Common myeloid progenitor, CD34-positive (primary cell): ENCODE results near the gene LARP1.

Experiments used
- CTCF ChIA-PET: fragments of 350-600 bp; sonication (Branson Sonifier 250); formaldehyde crosslinking; loops from one replicate; lab custom pipeline; 2021; ENCODE audit warnings: antibody characterized with exemption; lab: Charles Lee
- POLR2A ChIA-PET: fragments of 350-600 bp; sonication (Branson Sonifier 250); formaldehyde crosslinking; loops from one replicate; lab custom pipeline; 2021; ENCODE audit warnings: antibody characterized with exemption; lab: Charles Lee
- DNase-seq, 3 donors: peaks; one replicate each; pipeline versions ENCODE4 v3.0.0 to v3.0.0-alpha.2; 2013
- H3K27ac ChIP-seq, 2 experiments: 1 replicate in 1 of 2; 2 replicates in 1 of 2; pipeline ENCODE4 v1.7.0; 2013; ENCODE audit warnings: inconsistent platforms in 2 of 2, low read length in 2 of 2, mild to moderate bottlenecking in 2 of 2, low read depth in 1 of 2, moderate library complexity in 1 of 2; ENCODE audit not compliant: severe bottlenecking in 2 of 2, insufficient read depth in 1 of 2, poor library complexity in 1 of 2
- H3K27me3 ChIP-seq, 5 experiments: replicated peaks in 2 of 5; 1 replicate in 3 of 5; 2 replicates in 2 of 5; pipeline versions ENCODE4 v1.6.1 to v1.7.0; 2013; ENCODE audit warnings: low read length in 4 of 5, mild to moderate bottlenecking in 2 of 5, moderate library complexity in 2 of 5, inconsistent platforms in 1 of 5; ENCODE audit not compliant: insufficient read depth in 5 of 5, control insufficient read depth in 4 of 5
- H3K36me3 ChIP-seq, 4 experiments: 1 replicate in 2 of 4; 2 replicates in 2 of 4; pipeline versions ENCODE4 v1.6.1 to v1.7.0; 2013; ENCODE audit warnings: low read length in 3 of 4, control low read depth in 1 of 4, mild to moderate bottlenecking in 1 of 4; ENCODE audit not compliant: control insufficient read depth in 4 of 4, insufficient read depth in 4 of 4
- H3K4me1 ChIP-seq, 4 experiments: 1 replicate in 3 of 4; 2 replicates in 1 of 4; pipeline versions ENCODE4 v1.6.1 to v1.7.1; 2013; ENCODE audit warnings: low read length in 3 of 4, mild to moderate bottlenecking in 3 of 4, control low read depth in 1 of 4, inconsistent platforms in 1 of 4, moderate library complexity in 1 of 4; ENCODE audit not compliant: control insufficient read depth in 4 of 4, insufficient read depth in 4 of 4; ENCODE audit errors: control extremely low read depth in 1 of 4
- H3K4me3 ChIP-seq, 7 experiments: 1 replicate in 4 of 7; 2 replicates in 3 of 7; pipeline versions ENCODE4 v1.5.1 to v1.7.0; 2013; ENCODE audit warnings: mild to moderate bottlenecking in 7 of 7, low read length in 6 of 7, moderate library complexity in 6 of 7, inconsistent platforms in 2 of 7, low read depth in 2 of 7, control low read depth in 1 of 7; ENCODE audit not compliant: insufficient read depth in 4 of 7, control insufficient read depth in 1 of 7; ENCODE audit errors: extremely low read depth in 1 of 7
- H3K9me3 ChIP-seq, 5 experiments: 1 replicate in 4 of 5; 2 replicates in 1 of 5; pipeline versions ENCODE4 v1.6.1 to v1.7.1; 2013; ENCODE audit warnings: low read length in 4 of 5, mild to moderate bottlenecking in 2 of 5, inconsistent platforms in 1 of 5, low read depth in 1 of 5, moderate library complexity in 1 of 5; ENCODE audit not compliant: control insufficient read depth in 4 of 5, insufficient read depth in 2 of 5; ENCODE audit errors: control extremely low read depth in 1 of 5
- WGBS: methylation state at CpG from one replicate; pipeline ENCODE4 v1.1.5; 2013; ENCODE audit not compliant: insufficient coverage; 5-methylcytosine and 5-hydroxymethylcytosine counted together

LARP1 gene

DNA sequence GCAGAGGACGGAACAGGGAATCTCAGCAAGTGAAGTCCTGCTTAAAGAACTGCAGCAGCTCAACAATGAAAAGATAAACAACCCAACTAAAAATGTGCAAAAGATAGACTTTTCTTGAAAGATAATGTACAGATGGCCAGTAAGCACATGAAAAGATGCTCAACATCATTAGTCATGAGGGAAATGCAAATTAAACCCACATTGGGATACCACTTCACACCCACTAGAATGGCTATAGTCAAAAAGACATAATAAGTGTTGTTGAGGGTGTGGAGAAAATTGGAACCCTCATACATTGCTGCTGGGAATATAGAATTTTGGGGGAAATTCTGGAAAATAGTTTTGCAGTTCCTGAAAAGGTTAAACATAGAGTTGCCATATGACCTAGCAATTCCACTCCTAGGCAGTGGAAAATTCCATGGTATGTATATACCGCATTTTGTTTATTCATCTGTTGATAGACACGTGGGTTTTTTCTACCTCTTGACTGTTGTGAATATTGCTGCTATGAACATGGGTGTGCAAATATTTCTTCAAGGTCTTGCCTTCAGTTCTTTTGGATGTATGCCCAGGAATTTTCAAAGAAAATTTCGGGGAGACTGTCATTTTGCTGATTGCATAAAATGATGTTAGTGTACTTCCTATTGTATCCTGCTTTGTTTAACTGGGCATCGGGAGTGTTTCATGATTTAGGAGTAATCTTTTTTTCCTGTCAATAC, 110.4 kb downstream of the LARP1 start:
- peaks cover 9 to 19% (median 16%) of the 10 kb centered on the region in 4 experiments for H3K4me1 ChIP-seq
- no peak overlapping the region for H3K4me3 ChIP-seq
- no peak for DNase-seq
- no peaks in the 10 kb centered on the region for H3K9me3 ChIP-seq
- CTCF ChIA-PET, result interaction anchor here (1.5 kb wide), 1 partner anchor 11 kb away, joined by 3 read pairs; no protein-coding TSS in a partner anchor
- no peaks in the 10 kb centered on the region for H3K27me3 ChIP-seq
- WGBS, result 100% methylated on average over 1 of the region's 5 CpGs
- POLR2A ChIA-PET, result no interaction called here
- peaks cover 16 to 51% (median 36%) of the 10 kb centered on the region in 4 experiments for H3K36me3 ChIP-seq
- no peak overlapping the region for H3K27ac ChIP-seq

DNA sequence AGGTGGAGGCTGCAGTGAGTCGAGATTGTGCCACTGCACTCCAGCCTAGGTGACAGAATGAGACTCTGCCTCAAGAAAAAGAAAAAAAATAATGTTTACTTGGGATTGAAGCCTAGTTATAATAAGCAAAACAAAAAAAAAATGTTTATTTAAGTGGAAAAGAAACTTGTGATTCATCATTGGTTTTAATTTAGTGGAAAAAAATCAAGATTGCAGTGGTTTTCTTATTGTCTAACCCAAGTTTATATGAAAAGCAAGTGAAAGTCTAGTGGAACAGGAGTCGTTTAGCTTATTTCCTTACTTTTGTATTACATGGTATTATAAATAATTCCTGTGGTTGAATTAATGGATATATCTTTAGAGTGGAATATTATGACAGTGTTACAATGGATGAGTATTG, 111.7 kb downstream of the LARP1 start:
- no peak for DNase-seq
- no peaks in the 10 kb centered on the region for H3K9me3 ChIP-seq
- 100% methylated on average over 1 of the region's 2 CpGs for WGBS
- H3K4me1 ChIP-seq, result peaks cover 2 to 9% (median 6%) of the 10 kb centered on the region in 4 experiments
- H3K27me3 ChIP-seq, result no peaks in the 10 kb centered on the region
- H3K27ac ChIP-seq, result no peak overlapping the region
- POLR2A ChIA-PET, result no interaction called here
- no peak overlapping the region for H3K4me3 ChIP-seq
- peaks cover 25 to 58% (median 42%) of the 10 kb centered on the region in 4 experiments for H3K36me3 ChIP-seq
- CTCF ChIA-PET, result interaction anchor here (1.1 kb wide), 1 partner anchor 15 kb away, joined by 3 read pairs; no protein-coding TSS in a partner anchor
